Natural killer cell (primary cell): ENCODE data around the gene TXNRD1. TPM values are rescaled to one million over a fixed set of nuclear protein-coding genes. Genes with fewer than 3 reads are reported as not detected.

ENCODE experiments used
- ATAC-seq, 3 donors: fragments of 150-1000 bp in 2 of 3; fragments of 200-7000 bp in 1 of 3; cut with Tn5 transposase; 1 replicate in 1 of 3; 2 replicates in 2 of 3; pipeline ENCODE4 v1.10.0; 2021; ENCODE audit warnings: mild to moderate bottlenecking in 2 of 3, moderate library complexity in 2 of 3
- DNase-seq, 2 donors: peaks; one replicate each; pipeline versions ENCODE4 v3.0.0 to v3.0.0-alpha.2; 2013 to 2021; ENCODE audit warnings: mixed read lengths in 1 of 2
- H3K27ac ChIP-seq: one replicate; pipeline ENCODE4 v1.5.1; 2013; ENCODE audit warnings: mild to moderate bottlenecking, low read length
- H3K27me3 ChIP-seq: one replicate; pipeline ENCODE4 v1.6.1; 2013; ENCODE audit warnings: low read length; ENCODE audit not compliant: control insufficient read depth, insufficient read depth
- H3K36me3 ChIP-seq: one replicate; pipeline ENCODE4 v1.6.1; 2013; ENCODE audit warnings: low read length; ENCODE audit not compliant: control insufficient read depth, insufficient read depth
- H3K4me1 ChIP-seq: one replicate; pipeline ENCODE4 v1.6.1; 2013; ENCODE audit warnings: low read length; ENCODE audit not compliant: control insufficient read depth, insufficient read depth
- H3K4me3 ChIP-seq: one replicate; pipeline ENCODE4 v1.5.1; 2013; ENCODE audit warnings: low read length
- H3K9me3 ChIP-seq: one replicate; pipeline ENCODE4 v1.6.1; 2013; ENCODE audit warnings: low read length; ENCODE audit not compliant: control insufficient read depth, insufficient read depth
- H3K27ac Mint-ChIP-seq, 2 donors: one replicate each; pipeline ENCODE4 v1.8.0; 2022; ENCODE audit warnings: mild to moderate bottlenecking in 2 of 2, mixed read lengths in 2 of 2, moderate library complexity in 1 of 2
- H3K27me3 Mint-ChIP-seq, 2 donors: one replicate each; pipeline ENCODE4 v1.8.0; 2022; ENCODE audit warnings: low read depth in 2 of 2, mixed read lengths in 2 of 2
- H3K36me3 Mint-ChIP-seq: one replicate; pipeline ENCODE4 v1.8.0; 2022; ENCODE audit warnings: mixed read lengths
- H3K4me1 Mint-ChIP-seq, 2 donors: one replicate each; pipeline ENCODE4 v1.8.0; 2022; ENCODE audit warnings: mixed read lengths in 2 of 2
- H3K4me3 Mint-ChIP-seq: one replicate; pipeline ENCODE4 v1.8.0; 2022; ENCODE audit warnings: mild to moderate bottlenecking, moderate library complexity, mixed read lengths
- H3K9me3 Mint-ChIP-seq, 2 donors: one replicate each; pipeline ENCODE4 v1.8.0; 2022; ENCODE audit warnings: mixed read lengths in 2 of 2
- WGBS: methylation state at CpG from one replicate; pipeline ENCODE4 v1.1.7; 2013; ENCODE audit warnings: missing lambda C conversion rate; ENCODE audit not compliant: insufficient coverage; 5-methylcytosine and 5-hydroxymethylcytosine counted together
- intact Hi-C: fragments of 100-400 bp; cut with micrococcal nuclease; formaldehyde crosslinking; loops from one replicate; pipeline ENCODE4 v1.14.2; 2022
- total RNA-seq, 4 donors: library from RNA; stranded (reverse); fragments of 120-200 nt in 1 of 4; gene quantifications; one replicate each; pipeline versions ENCODE4 v1.2.3 to v1.2.4, GENCODE V29; 2013 to 2022
- TF ChIP-seq, protein P1 (sequence below): fragments of 200-600 bp; IDR thresholded peaks from one replicate; pipeline ENCODE4 v1.8.0; 2022; ENCODE audit warnings: antibody characterized with exemption

TXNRD1 gene
- total RNA-seq, 3 donors from 2014 or later (not counting 1 experiment from before 2014, with no cell fraction given): 46.9 to 59.7 (median 47.3) TPM

DNA sequence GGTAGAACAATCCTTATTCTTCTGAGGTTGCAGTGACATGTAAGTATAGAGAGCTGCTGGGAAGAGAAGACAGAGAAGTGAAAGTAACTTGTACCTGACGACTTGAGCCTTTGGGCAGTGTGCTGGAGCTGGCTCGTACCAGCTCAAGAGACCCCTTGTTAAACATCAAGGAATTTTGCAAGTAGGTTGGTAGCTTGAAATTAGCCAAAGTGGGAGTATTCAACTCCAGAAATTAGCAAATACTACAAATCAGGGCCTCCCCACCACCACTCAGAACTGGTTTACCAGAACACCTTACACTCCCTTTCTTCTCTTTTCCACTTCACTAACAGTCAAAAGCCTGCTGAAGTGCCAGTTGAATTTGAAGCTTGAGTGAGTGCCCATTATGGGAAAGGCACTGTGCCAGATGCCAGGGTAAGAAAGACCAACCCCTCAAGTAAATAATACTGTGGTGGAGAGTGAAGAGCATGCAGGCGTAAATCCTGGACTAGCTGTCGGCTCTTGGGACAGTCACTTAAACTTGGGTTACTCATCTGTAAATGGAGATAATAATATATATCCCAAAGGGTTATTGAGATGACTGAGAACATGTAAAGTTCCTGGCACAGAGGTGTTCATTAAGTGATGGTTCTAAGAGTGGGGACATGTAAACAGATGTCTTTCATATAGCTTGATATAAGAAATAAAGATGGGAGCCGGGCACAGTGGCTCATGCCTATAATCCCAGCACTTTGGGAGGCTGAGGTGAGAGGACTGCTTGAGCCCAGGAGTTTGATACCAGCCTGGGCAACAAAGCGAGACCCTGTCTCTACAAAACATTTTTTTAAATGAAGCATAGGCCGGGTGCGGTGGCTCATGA lies 60.9 kb downstream of the TXNRD1 start:
- Mint-ChIP-seq H3K4me3 (no peak overlapping the region), H3K9me3 (no peaks in the 10 kb centered on the region), H3K27me3 (peaks cover 0 to 8% of the 10 kb centered on the region in 2 donors), H3K4me1 (peaks cover 9% of the 10 kb centered on the region in 2 donors), H3K36me3 (no peaks in the 10 kb centered on the region), H3K27ac (peak overlapping the region in 1 of 2 donors; percentile 6)
- Histone ChIP-seq H3K4me3 (peak overlapping the region; percentile 12), H3K36me3 (no peaks in the 10 kb centered on the region), H3K27ac (no peak overlapping the region), H3K9me3 (no peaks in the 10 kb centered on the region), H3K27me3 (no peaks in the 10 kb centered on the region), H3K4me1 (no peaks in the 10 kb centered on the region)
- TF ChIP-seq, protein P1, sequence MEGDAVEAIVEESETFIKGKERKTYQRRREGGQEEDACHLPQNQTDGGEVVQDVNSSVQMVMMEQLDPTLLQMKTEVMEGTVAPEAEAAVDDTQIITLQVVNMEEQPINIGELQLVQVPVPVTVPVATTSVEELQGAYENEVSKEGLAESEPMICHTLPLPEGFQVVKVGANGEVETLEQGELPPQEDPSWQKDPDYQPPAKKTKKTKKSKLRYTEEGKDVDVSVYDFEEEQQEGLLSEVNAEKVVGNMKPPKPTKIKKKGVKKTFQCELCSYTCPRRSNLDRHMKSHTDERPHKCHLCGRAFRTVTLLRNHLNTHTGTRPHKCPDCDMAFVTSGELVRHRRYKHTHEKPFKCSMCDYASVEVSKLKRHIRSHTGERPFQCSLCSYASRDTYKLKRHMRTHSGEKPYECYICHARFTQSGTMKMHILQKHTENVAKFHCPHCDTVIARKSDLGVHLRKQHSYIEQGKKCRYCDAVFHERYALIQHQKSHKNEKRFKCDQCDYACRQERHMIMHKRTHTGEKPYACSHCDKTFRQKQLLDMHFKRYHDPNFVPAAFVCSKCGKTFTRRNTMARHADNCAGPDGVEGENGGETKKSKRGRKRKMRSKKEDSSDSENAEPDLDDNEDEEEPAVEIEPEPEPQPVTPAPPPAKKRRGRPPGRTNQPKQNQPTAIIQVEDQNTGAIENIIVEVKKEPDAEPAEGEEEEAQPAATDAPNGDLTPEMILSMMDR: no peak
- WGBS: 66% methylated on average over 6 of the region's 8 CpGs
- no peak for DNase-seq
- intact Hi-C loops: no loop called here
- peak in 2 of 3 donors; percentile 30 to 42 for ATAC-seq

DNA sequence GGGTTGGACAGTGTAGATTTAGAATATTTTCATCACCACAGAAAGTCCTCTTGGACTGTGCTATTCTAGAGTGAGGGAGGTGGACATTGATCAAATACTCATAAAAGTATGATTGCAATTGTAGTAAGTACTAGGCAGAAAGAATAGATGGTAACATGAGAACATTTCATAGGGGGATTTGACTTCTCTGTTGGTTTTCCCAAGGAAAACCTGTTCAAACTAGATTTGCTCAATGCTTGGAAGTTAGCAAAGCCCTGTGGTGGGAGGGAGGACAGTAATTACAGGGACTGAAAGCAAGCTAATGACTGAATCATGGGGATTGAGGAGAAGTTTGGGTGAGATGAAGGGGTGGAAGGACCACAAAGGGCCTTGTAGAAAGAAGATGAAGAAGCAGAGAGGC lies 63.6 kb downstream of the TXNRD1 start:
- Mint-ChIP-seq H3K27me3 (peaks cover 0 to 11% of the 10 kb centered on the region in 2 donors), H3K36me3 (no peaks in the 10 kb centered on the region), H3K4me1 (peaks cover 9% of the 10 kb centered on the region in 2 donors), H3K27ac (no peak overlapping the region), H3K4me3 (no peak overlapping the region), H3K9me3 (no peaks in the 10 kb centered on the region)
- Histone ChIP-seq H3K27ac (no peak overlapping the region), H3K27me3 (no peaks in the 10 kb centered on the region), H3K9me3 (no peaks in the 10 kb centered on the region), H3K36me3 (no peaks in the 10 kb centered on the region), H3K4me1 (no peaks in the 10 kb centered on the region), H3K4me3 (no peak overlapping the region)
- TF ChIP-seq, protein P1: no peak
- DNase-seq (no peak), ATAC-seq (no peak)
- intact Hi-C loops: no loop called here

DNA sequence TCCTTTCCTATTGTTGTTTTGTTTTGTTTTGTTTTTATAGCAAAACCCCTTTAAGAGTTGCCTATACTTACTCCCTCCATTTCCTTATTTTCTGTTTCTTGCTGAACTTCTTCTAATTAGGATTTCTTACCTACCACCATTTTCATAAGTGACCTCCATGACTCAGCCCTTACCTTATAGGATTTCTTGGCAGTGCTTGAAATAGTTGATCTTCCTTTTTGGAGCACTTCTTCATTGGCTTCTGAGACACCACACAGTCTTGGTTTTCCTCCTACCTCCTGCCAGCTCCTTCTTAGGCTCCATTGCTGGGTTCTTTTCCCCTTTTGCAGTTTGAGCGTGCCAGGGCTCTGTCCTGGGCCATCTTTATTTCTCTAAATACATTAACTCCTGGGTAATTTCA lies 64.5 kb downstream of the TXNRD1 start:
- Histone ChIP-seq H3K27me3 (no peaks in the 10 kb centered on the region), H3K9me3 (no peaks in the 10 kb centered on the region), H3K27ac (no peak overlapping the region), H3K36me3 (no peaks in the 10 kb centered on the region), H3K4me3 (no peak overlapping the region), H3K4me1 (no peaks in the 10 kb centered on the region)
- H3K9me3 Mint-ChIP-seq: no peaks in the 10 kb centered on the region
- intact Hi-C loops: no loop called here
- TF ChIP-seq, protein P1: no peak
- peaks cover 0 to 11% of the 10 kb centered on the region in 2 donors for H3K27me3 Mint-ChIP-seq
- H3K4me1 Mint-ChIP-seq: peaks cover 9% of the 10 kb centered on the region in 2 donors
- 90% methylated on average over 1 of the region's 1 CpG for WGBS
- DNase-seq (no peak), ATAC-seq (no peak)
- H3K4me3 Mint-ChIP-seq: no peak overlapping the region
- no peaks in the 10 kb centered on the region for H3K36me3 Mint-ChIP-seq
- H3K27ac Mint-ChIP-seq: no peak overlapping the region
